Measurements from ENCODE around the gene ST7L. TPM values are rescaled to one million over a fixed set of nuclear protein-coding genes. Genes with fewer than 3 reads are reported as not detected.

Gene ST7L
- total RNA-seq, 2 experiments from 2014 or later = 11.9 to 12.2 TPM

GRCh38 chr1:112517646-112518045 lies 101.3 kb downstream of the ST7L start:
- DNase-seq (no peak), ATAC-seq (no peak)
- ChIA-PET POLR2A (no interaction called here), CTCF (interaction anchor here (2.2 kb wide), 1 partner anchor 16 kb away, joined by 7 read pairs; no protein-coding TSS in a partner anchor)
- no peak overlapping the region for H3K4me3 Mint-ChIP-seq
- intact Hi-C loops (cut with micrococcal nuclease) = no loop called here
- H3K36me3 Mint-ChIP-seq (ENCODE audit: low read depth) = no peaks in the 10 kb centered on the region
- no peaks in the 10 kb centered on the region for H3K27me3 Mint-ChIP-seq
- no peak for TF ChIP-seq CTCF (IDR thresholded peaks at IDR 0.05)
- H3K4me1 Mint-ChIP-seq (ENCODE audit: low read depth) = no peaks in the 10 kb centered on the region
- no peak overlapping the region for H3K27ac Mint-ChIP-seq
- no peaks in the 10 kb centered on the region for H3K9me3 Mint-ChIP-seq

GRCh38 chr1:112517231-112517630 lies 101.7 kb downstream of the ST7L start:
- DNase-seq (no peak), ATAC-seq (no peak)
- H3K4me1 Mint-ChIP-seq (ENCODE audit: low read depth) = no peaks in the 10 kb centered on the region
- intact Hi-C loops (cut with micrococcal nuclease) = no loop called here
- H3K27me3 Mint-ChIP-seq = no peaks in the 10 kb centered on the region
- no peaks in the 10 kb centered on the region for H3K36me3 Mint-ChIP-seq (ENCODE audit: low read depth)
- H3K4me3 Mint-ChIP-seq = no peak overlapping the region
- no peaks in the 10 kb centered on the region for H3K9me3 Mint-ChIP-seq
- no peak for TF ChIP-seq CTCF (IDR thresholded peaks at IDR 0.05)
- H3K27ac Mint-ChIP-seq = no peak overlapping the region
- ChIA-PET POLR2A (no interaction called here), CTCF (interaction anchor here (2.2 kb wide), 1 partner anchor 15 kb away, joined by 7 read pairs; no protein-coding TSS in a partner anchor)

- no peak for DNase-seq
- TF ChIP-seq CTCF (IDR thresholded peaks at IDR 0.05) = no peak
- Mint-ChIP-seq H3K9me3 (no peaks in the 10 kb centered on the region), H3K4me3 (no peak overlapping the region), H3K27me3 (no peaks in the 10 kb centered on the region), H3K27ac (no peak overlapping the region), H3K4me1 (ENCODE audit: low read depth) (no peaks in the 10 kb centered on the region), H3K36me3 (ENCODE audit: low read depth) (no peaks in the 10 kb centered on the region)
- ATAC-seq = no peak
- POLR2A ChIA-PET = no interaction called here
- CTCF ChIA-PET = interaction anchor here (2.2 kb wide), 1 partner anchor 14 kb away, joined by 7 read pairs; no protein-coding TSS in a partner anchor
- intact Hi-C loops (cut with micrococcal nuclease) = no loop called here
Observed at GRCh38 chr1:112516141-112516540, 102.8 kb downstream of the ST7L start.

- intact Hi-C loops (cut with micrococcal nuclease) = no loop called here
- Mint-ChIP-seq H3K9me3 (no peaks in the 10 kb centered on the region), H3K27ac (no peak overlapping the region), H3K4me3 (no peak overlapping the region), H3K4me1 (ENCODE audit: low read depth) (no peaks in the 10 kb centered on the region), H3K27me3 (no peaks in the 10 kb centered on the region), H3K36me3 (ENCODE audit: low read depth) (no peaks in the 10 kb centered on the region)
- no peak for TF ChIP-seq CTCF (IDR thresholded peaks at IDR 0.05)
- CTCF ChIA-PET = interaction anchor here (2.2 kb wide), 1 partner anchor 14 kb away, joined by 7 read pairs; no protein-coding TSS in a partner anchor
- ATAC-seq = no peak
- DNase-seq = no peak
- POLR2A ChIA-PET = no interaction called here
Observed at GRCh38 chr1:112515311-112516009, 103.5 kb downstream of the ST7L start.

GRCh38 chr1:112514901-112515300 lies 104.0 kb downstream of the ST7L start:
- ChIA-PET CTCF (interaction anchor here (2.6 kb wide), 1 partner anchor 13 kb away, joined by 9 read pairs; no protein-coding TSS in a partner anchor), POLR2A (no interaction called here)
- H3K4me1 Mint-ChIP-seq (ENCODE audit: low read depth) = no peaks in the 10 kb centered on the region
- ATAC-seq (no peak), DNase-seq (no peak)
- no peaks in the 10 kb centered on the region for H3K36me3 Mint-ChIP-seq (ENCODE audit: low read depth)
- H3K4me3 Mint-ChIP-seq = no peak overlapping the region
- H3K27ac Mint-ChIP-seq = no peak overlapping the region
- peaks cover 5% of the 10 kb centered on the region for H3K27me3 Mint-ChIP-seq
- TF ChIP-seq CTCF (IDR thresholded peaks at IDR 0.05) = no peak
- intact Hi-C loops (cut with micrococcal nuclease) = no loop called here
- H3K9me3 Mint-ChIP-seq = no peaks in the 10 kb centered on the region
